ENCODE results near the gene WDR27. TPM values are rescaled to one million over a fixed set of nuclear protein-coding genes. Genes with fewer than 3 reads are reported as not detected.

WDR27 gene
- total and polyA plus RNA-seq, 10 of the 15 experiments (the other 5 are each of a cell fraction or from before 2014, with no cell fraction given) = 1.9 to 33.2 (median 19.0) TPM

- ChIA-PET POLR2A (no interaction called here), SMC1A (ENCODE audit: uncharacterized antibody, unreplicated experiment) (no interaction called here), CTCF (no interaction called here), RAD21 (ENCODE audit: unreplicated experiment) (no interaction called here)
- Histone ChIP-seq H3K4me3 (no peak overlapping the region), H2AFZ (ENCODE audit: control insufficient read depth, low read depth, low read length) (no peak overlapping the region), H3K27me3 (replicated peaks in 1 of 2; ENCODE audit: control insufficient read depth in 2 of 2, insufficient read depth in 2 of 2, low read length in 1 of 2) (no peaks in the 10 kb centered on the region), H3K36me3 (ENCODE audit: control insufficient read depth in 2 of 2, insufficient read depth in 2 of 2, low read length in 1 of 2) (no peaks in the 10 kb centered on the region), H3K79me2 (ENCODE audit: control insufficient read depth, insufficient read depth, low read length) (no peaks in the 10 kb centered on the region), H3K4me1 (ENCODE audit: control insufficient read depth, insufficient read depth, low read length) (no peaks in the 10 kb centered on the region), H3K4me2 (ENCODE audit: control insufficient read depth, insufficient read depth) (no peak overlapping the region), H3K27ac (ENCODE audit: control insufficient read depth, insufficient read depth) (no peak overlapping the region), H3K9me3 (replicated peaks; ENCODE audit: control insufficient read depth, insufficient read depth, low read length) (no peaks in the 10 kb centered on the region; the same call in 2 of the 3 replicates), H4K20me1 (ENCODE audit: control insufficient read depth, insufficient read depth) (no peaks in the 10 kb centered on the region), H3K9ac (ENCODE audit: control insufficient read depth, insufficient read depth, low read length) (no peak overlapping the region)
- ATAC-seq (no peak), DNase-seq (ENCODE audit: low read depth, low spot score) (no peak), FAIRE-seq (no peak)
- BruUV-seq (replicated peaks) = no TSS peak
- in situ Hi-C loops (cut with MboI) (no loop called here), intact Hi-C loops (cut with micrococcal nuclease; ENCODE audit: unreplicated experiment) (no loop called here)
- WGBS (ENCODE audit: insufficient coverage, insufficient replicate concordance, low lambda C conversion rate, missing lambda C conversion rate) = 19% methylated on average over 12 of the region's 12 CpGs
- no peak for TF ChIP-seq PAX5 (IDR thresholded peaks at IDR 0.05; ENCODE audit: borderline replicate concordance, low read depth, low read length)
- TF ChIP-seq SMAD5 (IDR thresholded peaks at IDR 0.05; ENCODE audit: low read depth) = no peak
- no peak for TF ChIP-seq E2F4 (IDR thresholded peaks at IDR 0.05; ENCODE audit: low read depth, low read length)
- TF ChIP-seq ZNF687 (IDR thresholded peaks at IDR 0.05) = no peak
- no peak for TF ChIP-seq HSF1 (IDR thresholded peaks at IDR 0.05; ENCODE audit: low read depth, low read length)
- no peak for TF ChIP-seq NBN (IDR thresholded peaks at IDR 0.05)
- no peak for TF ChIP-seq DPF2 (IDR thresholded peaks at IDR 0.05)
- TF ChIP-seq ZNF592 (IDR thresholded peaks at IDR 0.05) = no peak
- no peak for TF ChIP-seq SMC3 (IDR thresholded peaks at IDR 0.05; ENCODE audit: borderline replicate concordance, low read length)
- TF ChIP-seq SMAD1 (IDR thresholded peaks at IDR 0.05; ENCODE audit: low read depth, partially characterized antibody) = no peak
- no peak for TF ChIP-seq CREB1 (IDR thresholded peaks at IDR 0.05; ENCODE audit: low read depth)
- no peak for TF ChIP-seq NR2F1 (conservative IDR thresholded peaks at IDR 0.05)
- no peak for TF ChIP-seq RELB (IDR thresholded peaks at IDR 0.05; ENCODE audit: low read depth)
- TF ChIP-seq JUNB (IDR thresholded peaks at IDR 0.05) = no peak
Observed at GRCh38 chr6:169456840-169457239, 245.0 kb downstream of the WDR27 start.
